Measurements from ENCODE around the gene NOS1AP. TPM values are rescaled to one million over a fixed set of nuclear protein-coding genes. Genes with fewer than 3 reads are reported as not detected.

The NOS1AP gene
- total RNA-seq, 2 experiments from 2014 or later, result not detected

DNA sequence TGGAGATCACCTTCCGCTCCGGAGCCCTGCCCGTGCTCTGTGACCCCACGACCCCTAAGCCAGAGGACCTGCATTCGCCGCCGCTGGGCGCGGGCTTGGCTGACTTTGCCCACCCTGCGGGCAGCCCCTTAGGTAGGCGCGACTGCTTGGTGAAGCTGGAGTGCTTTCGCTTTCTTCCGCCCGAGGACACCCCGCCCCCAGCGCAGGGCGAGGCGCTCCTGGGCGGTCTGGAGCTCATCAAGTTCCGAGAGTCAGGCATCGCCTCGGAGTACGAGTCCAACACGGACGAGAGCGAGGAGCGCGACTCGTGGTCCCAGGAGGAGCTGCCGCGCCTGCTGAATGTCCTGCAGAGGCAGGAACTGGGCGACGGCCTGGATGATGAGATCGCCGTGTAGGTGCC lies 297.6 kb downstream of the NOS1AP start:
- Histone ChIP-seq H3K27ac (ENCODE audit: low read depth, low read length, poor library complexity, severe bottlenecking) (no peak overlapping the region), H3K9me2 (ENCODE audit: insufficient read depth, low read length) (no peaks in the 10 kb centered on the region), H4K20me1 (ENCODE audit: insufficient read depth, low read length) (no peaks in the 10 kb centered on the region), H3K4me1 (ENCODE audit: insufficient read depth, low read length, poor library complexity, severe bottlenecking) (no peaks in the 10 kb centered on the region), H3K4me3 (ENCODE audit: low read depth, low read length, poor library complexity, severe bottlenecking) (no peak overlapping the region), H3K9me3 (ENCODE audit: low read length) (no peaks in the 10 kb centered on the region), H3K36me3 (ENCODE audit: insufficient read depth, low read length) (no peaks in the 10 kb centered on the region), H3K79me2 (ENCODE audit: insufficient read depth, low read depth, low read length) (no peaks in the 10 kb centered on the region), H3K4me2 (ENCODE audit: low read length) (no peak overlapping the region), H2AFZ (ENCODE audit: low read length) (no peak overlapping the region)
- ChIA-PET CTCF (ENCODE audit: unreplicated experiment) (no interaction called here), POLR2A (no interaction called here)
- no peak for TF ChIP-seq EZH2phosphoT487 (IDR thresholded peaks at IDR 0.05; ENCODE audit: borderline replicate concordance, low read depth, low read length)
- TF ChIP-seq, protein P1, sequence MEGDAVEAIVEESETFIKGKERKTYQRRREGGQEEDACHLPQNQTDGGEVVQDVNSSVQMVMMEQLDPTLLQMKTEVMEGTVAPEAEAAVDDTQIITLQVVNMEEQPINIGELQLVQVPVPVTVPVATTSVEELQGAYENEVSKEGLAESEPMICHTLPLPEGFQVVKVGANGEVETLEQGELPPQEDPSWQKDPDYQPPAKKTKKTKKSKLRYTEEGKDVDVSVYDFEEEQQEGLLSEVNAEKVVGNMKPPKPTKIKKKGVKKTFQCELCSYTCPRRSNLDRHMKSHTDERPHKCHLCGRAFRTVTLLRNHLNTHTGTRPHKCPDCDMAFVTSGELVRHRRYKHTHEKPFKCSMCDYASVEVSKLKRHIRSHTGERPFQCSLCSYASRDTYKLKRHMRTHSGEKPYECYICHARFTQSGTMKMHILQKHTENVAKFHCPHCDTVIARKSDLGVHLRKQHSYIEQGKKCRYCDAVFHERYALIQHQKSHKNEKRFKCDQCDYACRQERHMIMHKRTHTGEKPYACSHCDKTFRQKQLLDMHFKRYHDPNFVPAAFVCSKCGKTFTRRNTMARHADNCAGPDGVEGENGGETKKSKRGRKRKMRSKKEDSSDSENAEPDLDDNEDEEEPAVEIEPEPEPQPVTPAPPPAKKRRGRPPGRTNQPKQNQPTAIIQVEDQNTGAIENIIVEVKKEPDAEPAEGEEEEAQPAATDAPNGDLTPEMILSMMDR (conservative IDR thresholded peaks at IDR 0.05; ENCODE audit: low read length), result no peak
- BruUV-seq (replicated peaks), result no TSS peak
- DNase-seq (ENCODE audit: low spot score), result no peak
- intact Hi-C loops (cut with micrococcal nuclease; ENCODE audit: unreplicated experiment), result no loop called here

DNA sequence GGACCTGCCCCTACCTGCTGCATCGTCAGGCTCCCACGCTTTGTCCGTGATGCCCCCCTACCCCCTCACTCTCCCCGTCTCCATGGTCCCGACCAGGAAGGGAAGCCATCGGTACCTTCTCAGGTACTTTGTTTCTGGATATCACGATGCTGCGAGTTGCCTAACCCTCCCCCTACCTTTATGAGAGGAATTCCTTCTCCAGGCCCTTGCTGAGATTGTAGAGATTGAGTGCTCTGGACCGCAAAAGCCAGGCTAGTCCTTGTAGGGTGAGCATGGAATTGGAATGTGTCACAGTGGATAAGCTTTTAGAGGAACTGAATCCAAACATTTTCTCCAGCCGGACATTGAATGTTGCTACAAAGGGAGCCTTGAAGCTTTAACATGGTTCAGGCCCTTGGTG lies 298.3 kb downstream of the NOS1AP start:
- no peak for DNase-seq (ENCODE audit: low spot score)
- POLR2A ChIA-PET, result interaction anchor here (0.9 kb wide), 1 partner anchor 21 kb away, joined by 4 read pairs; no protein-coding TSS in a partner anchor
- intact Hi-C loops (cut with micrococcal nuclease; ENCODE audit: unreplicated experiment), result no loop called here
- Histone ChIP-seq H3K36me3 (ENCODE audit: insufficient read depth, low read length) (no peaks in the 10 kb centered on the region), H3K27ac (ENCODE audit: low read depth, low read length, poor library complexity, severe bottlenecking) (no peak overlapping the region), H4K20me1 (ENCODE audit: insufficient read depth, low read length) (no peaks in the 10 kb centered on the region), H3K4me1 (ENCODE audit: insufficient read depth, low read length, poor library complexity, severe bottlenecking) (no peaks in the 10 kb centered on the region), H3K9me3 (ENCODE audit: low read length) (no peaks in the 10 kb centered on the region), H3K4me2 (ENCODE audit: low read length) (no peak overlapping the region), H3K9me2 (ENCODE audit: insufficient read depth, low read length) (no peaks in the 10 kb centered on the region), H3K79me2 (ENCODE audit: insufficient read depth, low read depth, low read length) (no peaks in the 10 kb centered on the region), H2AFZ (ENCODE audit: low read length) (no peak overlapping the region), H3K4me3 (ENCODE audit: low read depth, low read length, poor library complexity, severe bottlenecking) (no peak overlapping the region)
- TF ChIP-seq, protein P1 (conservative IDR thresholded peaks at IDR 0.05; ENCODE audit: low read length), result no peak
- no peak for TF ChIP-seq EZH2phosphoT487 (IDR thresholded peaks at IDR 0.05; ENCODE audit: borderline replicate concordance, low read depth, low read length)
- BruUV-seq (replicated peaks), result no TSS peak
- CTCF ChIA-PET (ENCODE audit: unreplicated experiment), result no interaction called here

DNA sequence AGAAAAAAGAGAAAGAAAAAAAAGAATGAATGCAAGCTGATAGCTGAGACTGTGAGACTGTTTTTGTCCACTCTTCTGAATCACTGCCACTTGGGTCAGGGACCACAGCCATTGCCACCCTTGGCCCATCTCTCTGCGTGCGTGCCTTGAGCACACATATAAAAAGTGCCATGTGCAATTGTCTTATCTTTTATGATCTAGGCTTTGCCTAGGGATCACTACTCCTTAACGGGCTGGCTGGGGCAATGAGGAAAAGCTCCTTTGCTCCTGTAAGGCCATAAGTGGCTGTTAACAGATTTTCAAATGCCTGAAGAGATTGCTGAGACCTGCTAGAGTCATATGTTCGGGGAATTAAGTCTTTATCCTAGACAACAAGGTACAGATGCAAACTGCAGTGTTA lies 299.0 kb downstream of the NOS1AP start:
- BruUV-seq (replicated peaks), result no TSS peak
- no peak overlapping the region for H2AFZ ChIP-seq (ENCODE audit: low read length)
- no peaks in the 10 kb centered on the region for H3K4me1 ChIP-seq (ENCODE audit: insufficient read depth, low read length, poor library complexity, severe bottlenecking)
- ChIA-PET POLR2A (interaction anchor here (0.9 kb wide), 1 partner anchor 21 kb away, joined by 4 read pairs; no protein-coding TSS in a partner anchor), CTCF (ENCODE audit: unreplicated experiment) (no interaction called here)
- no peak for DNase-seq (ENCODE audit: low spot score)
- intact Hi-C loops (cut with micrococcal nuclease; ENCODE audit: unreplicated experiment), result no loop called here
- H3K27ac ChIP-seq (ENCODE audit: low read depth, low read length, poor library complexity, severe bottlenecking), result no peak overlapping the region
- no peaks in the 10 kb centered on the region for H3K36me3 ChIP-seq (ENCODE audit: insufficient read depth, low read length)
- H4K20me1 ChIP-seq (ENCODE audit: insufficient read depth, low read length), result no peaks in the 10 kb centered on the region
- TF ChIP-seq, protein P1 (conservative IDR thresholded peaks at IDR 0.05; ENCODE audit: low read length), result no peak
- TF ChIP-seq EZH2phosphoT487 (IDR thresholded peaks at IDR 0.05; ENCODE audit: borderline replicate concordance, low read depth, low read length), result no peak
- no peak overlapping the region for H3K4me2 ChIP-seq (ENCODE audit: low read length)
- H3K9me2 ChIP-seq (ENCODE audit: insufficient read depth, low read length), result no peaks in the 10 kb centered on the region
- H3K79me2 ChIP-seq (ENCODE audit: insufficient read depth, low read depth, low read length), result no peaks in the 10 kb centered on the region
- no peak overlapping the region for H3K4me3 ChIP-seq (ENCODE audit: low read depth, low read length, poor library complexity, severe bottlenecking)
- H3K9me3 ChIP-seq (ENCODE audit: low read length), result no peaks in the 10 kb centered on the region

Data from OCI-LY7 (cell line).